Breast epithelium (tissue), 3 donors: ENCODE results near the gene DOCK6.

ENCODE experiments used
- CTCF ChIP-seq, 3 donors: fragments of 450-650 bp; IDR thresholded peaks; one replicate each; pipeline ENCODE4 v1.5.1; 2016 to 2017; ENCODE audit warnings: antibody characterized with exemption in 3 of 3, mild to moderate bottlenecking in 3 of 3, moderate library complexity in 3 of 3
- POLR2A ChIP-seq: fragments of 450-650 bp; IDR thresholded peaks from one replicate; pipeline ENCODE4 v1.6.1; 2016; ENCODE audit warnings: antibody characterized with exemption, mild to moderate bottlenecking, moderate library complexity
- POLR2AphosphoS5 ChIP-seq, 3 donors: sonication (generic); formaldehyde crosslinking; IDR thresholded peaks; one replicate each; pipeline ENCODE4 v1.6.1; 2017; ENCODE audit warnings: antibody characterized with exemption in 3 of 3

GRCh38 chr19:11237321-11237720, 25.0 kb downstream of the DOCK6 start:
- TF ChIP-seq CTCF (IDR thresholded peaks at IDR 0.05): no peak
- no peak for TF ChIP-seq POLR2A
- no peak for TF ChIP-seq POLR2AphosphoS5 (IDR thresholded peaks at IDR 0.05)
